OCI-M1 (cell line): Measurements from ENCODE around the gene RAB19.

Experiments used
- DNase-seq: peaks from one replicate; lab custom pipeline; 2025; lab: John Stamatoyannopoulos, UW

The RAB19 gene

GRCh38 chr7:140403878-140404564, at the start of gene RAB19:
Gene RAB19, plus strand, starts transcription at chr7:140404058. Its CDS starts 3,589 bp downstream, at chr7:140407647.
- no peak for DNase-seq

DNA sequence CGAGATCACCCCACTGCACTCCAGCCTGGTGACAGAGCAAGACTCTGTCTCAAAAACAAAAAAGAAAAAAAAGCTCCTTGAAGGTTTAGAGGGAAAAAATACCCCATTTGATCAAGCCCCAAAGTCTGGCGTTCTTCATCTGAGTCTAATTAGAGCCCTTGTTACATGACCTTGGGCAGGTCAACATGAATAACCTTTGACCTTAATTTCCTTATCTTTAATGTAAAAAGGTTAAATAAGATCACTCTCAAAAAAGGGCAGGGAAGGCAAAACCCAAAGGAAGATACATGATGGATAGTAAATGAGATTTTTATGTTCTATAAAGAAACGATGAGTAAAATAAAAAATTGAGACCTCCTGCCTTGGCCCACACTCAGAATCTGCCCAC, 45.8 kb upstream of the RAB19 start:
- no peak for DNase-seq

- no peak for DNase-seq
Measured at GRCh38 chr7:140358412-140359051, 45.3 kb upstream of the RAB19 start.

DNA sequence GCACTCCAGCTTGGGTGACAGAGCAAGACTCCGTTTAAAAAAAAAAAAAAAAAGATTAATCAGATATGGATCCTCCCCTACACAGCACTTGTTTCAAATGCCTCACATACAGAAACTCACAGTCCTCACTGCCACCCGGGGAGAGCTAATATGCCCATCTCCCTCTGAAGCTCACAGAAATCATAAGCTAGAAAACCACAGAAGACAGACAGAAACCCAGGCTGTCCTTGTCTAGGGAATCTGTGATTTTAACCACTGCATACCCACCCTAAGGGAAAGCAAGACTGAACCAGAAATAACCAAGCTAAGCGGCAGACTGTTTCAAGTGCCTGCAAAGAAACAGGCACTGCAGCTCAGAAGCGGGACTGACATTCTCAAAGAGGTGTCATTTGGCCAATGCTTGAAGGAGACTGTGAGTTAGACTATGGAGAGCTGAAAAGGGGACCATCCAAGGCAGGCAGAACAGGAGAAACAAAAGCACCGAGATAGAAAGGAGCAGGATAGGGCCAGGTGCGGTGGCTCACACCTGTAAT, 43.1 kb upstream of the RAB19 start:
- peak; percentile 29 for DNase-seq

DNA sequence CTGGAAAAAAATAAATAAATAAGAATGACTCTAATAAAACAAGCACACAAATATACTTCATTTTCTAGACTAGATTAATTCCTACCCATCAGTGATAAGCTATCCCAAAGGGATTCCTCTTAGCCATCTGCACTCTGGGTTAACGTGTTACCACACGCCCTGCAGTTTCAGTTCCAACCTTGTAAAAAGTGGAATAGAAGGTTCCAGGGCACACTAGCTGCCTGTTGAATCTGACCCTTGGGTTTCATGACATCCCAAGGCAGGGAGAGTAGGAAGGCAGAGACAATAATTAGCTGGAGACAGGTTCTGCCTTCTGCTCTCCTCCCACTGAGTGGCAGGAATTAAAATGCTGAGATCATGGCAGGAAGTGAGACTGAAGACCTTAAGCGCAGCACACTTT, 39.0 kb upstream of the RAB19 start:
- DNase-seq, result no peak

DNA sequence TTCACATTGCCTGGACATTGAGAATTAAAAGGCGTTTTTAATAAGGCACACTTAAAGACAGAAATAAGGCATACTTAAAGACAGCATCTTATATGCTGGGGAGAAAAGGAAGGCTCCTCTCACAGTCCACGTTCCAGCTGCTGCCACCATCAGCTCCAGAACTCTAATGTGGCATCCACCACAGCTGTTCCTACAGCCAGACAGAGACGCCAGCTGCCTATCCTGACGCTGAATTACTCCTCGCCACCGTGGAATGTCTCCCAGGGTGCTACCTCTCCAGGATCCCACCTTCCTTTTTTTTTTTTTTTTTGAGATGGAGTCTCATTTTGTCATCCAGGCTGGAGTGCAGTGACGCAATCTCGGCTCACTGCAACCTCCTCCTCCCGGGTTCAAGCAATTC, 36.3 kb upstream of the RAB19 start:
- DNase-seq, result no peak

GRCh38 chr7:140369294-140369693, 34.6 kb upstream of the RAB19 start:
- DNase-seq, result no peak

DNA sequence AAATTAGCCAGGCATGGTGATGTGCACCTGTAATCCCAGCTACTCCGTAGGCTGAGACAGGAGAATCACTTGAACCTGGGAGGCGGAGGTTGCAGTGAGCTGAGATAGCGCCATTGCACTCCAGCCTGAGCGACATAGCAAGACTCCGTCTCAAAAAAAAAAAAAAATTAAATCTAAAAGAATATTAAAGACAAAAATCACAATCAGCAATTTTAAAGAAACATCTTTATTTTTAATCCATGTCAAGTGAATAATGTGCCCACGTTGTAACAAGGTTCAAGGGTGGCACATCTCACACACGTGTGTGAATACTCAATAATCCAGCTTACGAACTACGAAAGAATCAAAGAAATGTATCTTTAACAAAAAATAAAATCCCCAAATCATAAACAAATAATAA, 28.5 kb upstream of the RAB19 start:
- no peak for DNase-seq

- DNase-seq, result peak; percentile 15
Measured at GRCh38 chr7:140375892-140376730, 27.7 kb upstream of the RAB19 start.

GRCh38 chr7:140383954-140384713, 19.7 kb upstream of the RAB19 start:
- no peak for DNase-seq

- no peak for DNase-seq
Measured at GRCh38 chr7:140384894-140385545, 18.8 kb upstream of the RAB19 start.

- DNase-seq, result no peak
Measured at GRCh38 chr7:140389445-140389844, 14.4 kb upstream of the RAB19 start.

GRCh38 chr7:140390034-140390433, 13.8 kb upstream of the RAB19 start:
- DNase-seq, result no peak

GRCh38 chr7:140390466-140391190, 13.2 kb upstream of the RAB19 start:
- DNase-seq, result peak; percentile 58

GRCh38 chr7:140391634-140392033, 12.2 kb upstream of the RAB19 start:
- peak; percentile 4 for DNase-seq

GRCh38 chr7:140393756-140394306, 10.0 kb upstream of the RAB19 start:
- DNase-seq, result no peak

DNA sequence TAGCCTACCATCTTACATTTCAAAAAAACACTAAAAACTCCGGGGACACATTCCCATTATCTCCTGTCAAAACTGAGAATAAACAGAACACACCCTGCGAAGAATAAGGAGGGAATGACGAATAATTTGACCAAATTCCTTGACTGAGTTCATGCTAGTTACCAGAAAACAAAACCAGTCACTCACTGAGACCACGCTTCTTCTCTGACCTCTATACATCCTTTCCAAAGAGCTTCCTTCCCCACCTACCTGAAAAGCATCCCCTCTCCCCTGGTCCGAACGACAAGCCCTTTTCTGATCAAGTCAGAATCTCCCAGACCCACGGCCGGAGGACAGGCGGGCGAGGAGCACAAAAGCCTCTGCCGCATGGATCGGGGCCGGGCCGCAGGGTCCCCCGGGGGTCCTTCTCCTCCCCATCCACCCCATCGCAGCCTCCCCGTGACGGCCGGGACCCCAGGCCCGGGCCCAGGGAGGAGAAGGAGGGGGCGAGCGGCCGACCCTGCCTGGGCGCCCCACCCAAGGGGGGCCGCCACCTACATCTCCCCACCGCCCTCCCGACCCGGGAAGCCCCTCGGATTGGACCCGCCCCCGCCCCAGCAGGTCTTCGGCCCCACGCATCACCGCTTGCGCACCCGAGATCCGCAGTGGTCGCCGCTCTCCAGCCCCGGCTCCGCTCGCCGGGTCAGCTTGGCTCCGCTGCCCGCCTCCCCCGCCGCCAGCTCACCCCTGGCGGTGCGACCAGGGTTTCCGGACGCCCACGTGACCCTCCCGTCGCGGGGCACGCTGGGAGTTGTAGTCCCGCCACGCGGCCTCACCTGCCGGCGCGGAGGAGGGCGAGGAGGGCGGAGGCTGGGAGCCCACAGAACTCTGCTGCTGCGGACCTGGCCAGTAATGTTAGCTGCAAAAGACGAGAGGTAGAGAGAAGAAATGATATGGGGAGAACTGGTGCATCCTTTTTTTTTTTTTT, 5.8 kb upstream of the RAB19 start, which contains the start of gene SLC37A3:
Gene SLC37A3, minus strand, starts transcription at position 747 of the 967 bp plus-strand sequence. CDS start 16,004 bp downstream, outside the sequence.
- peak; percentile 70 for DNase-seq

GRCh38 chr7:140398821-140399220, 5.0 kb upstream of the RAB19 start:
- DNase-seq, result no peak

DNA sequence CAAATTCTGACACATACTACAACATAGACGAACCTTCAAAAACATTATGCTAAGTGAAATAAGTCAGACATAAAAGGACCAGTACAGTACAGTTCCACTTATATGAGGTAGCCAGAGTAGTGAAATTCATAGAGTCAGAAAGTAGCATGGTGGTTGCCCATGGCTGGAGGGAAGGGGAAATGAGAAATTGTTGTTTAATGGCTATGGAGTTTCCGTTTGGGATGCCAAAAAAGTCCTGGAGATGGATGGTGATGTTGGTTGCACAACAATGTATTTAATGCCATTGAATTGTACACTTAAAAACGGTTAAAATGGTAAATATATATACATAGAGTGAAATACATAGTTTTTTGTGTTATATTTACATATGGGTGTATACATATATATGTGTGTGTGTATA, 3.5 kb upstream of the RAB19 start:
- no peak for DNase-seq
